HFFc6 (cell line): Measurements from ENCODE around the gene SLC66A3. TPM values are rescaled to one million over a fixed set of nuclear protein-coding genes. Genes with fewer than 3 reads are reported as not detected.
A peak's percentile ranks its signal among the peaks of the same experiment; 100 is the strongest.

ENCODE experiments used
- DNase-seq: peaks from one replicate; pipeline ENCODE4 v3.0.0-alpha.2; 2018
- H3K27ac Mint-ChIP-seq: 2 replicates; pipeline ENCODE4 v1.8.0; 2020; ENCODE audit warnings: mild to moderate bottlenecking, mixed read lengths
- H3K27me3 Mint-ChIP-seq: 2 replicates; pipeline ENCODE4 v1.8.0; 2021; ENCODE audit warnings: mild to moderate bottlenecking, moderate library complexity, mixed read lengths; ENCODE audit not compliant: insufficient read depth
- H3K36me3 Mint-ChIP-seq: 2 replicates; pipeline ENCODE4 v1.8.0; 2021; ENCODE audit warnings: low read depth, mixed read lengths
- H3K4me1 Mint-ChIP-seq: 2 replicates; pipeline ENCODE4 v1.8.0; 2020; ENCODE audit warnings: low read depth, mixed read lengths
- H3K4me3 Mint-ChIP-seq: 2 replicates; pipeline ENCODE4 v1.8.0; 2020; ENCODE audit warnings: mild to moderate bottlenecking, moderate library complexity, mixed read lengths
- H3K9me3 Mint-ChIP-seq: 2 replicates; pipeline ENCODE4 v1.8.0; 2020; ENCODE audit warnings: mild to moderate bottlenecking, mixed read lengths
- total RNA-seq, 6 experiments: library from RNA; stranded (reverse); fragmentation: NEBNext Ultra II Directional; extraction: Animal tissue kit (Norgen Biotek cat#: 25700); gene quantifications; 2 replicates in 1 of 6; 3 replicates in 5 of 6; pipeline ENCODE4 v1.2.3, GENCODE V29; 2021
- TF ChIP-seq, protein P1 (sequence below): fragments of 200-600 bp; sonication (generic); IDR thresholded peaks from 2 replicates; pipeline ENCODE4 v1.5.0; 2021; ENCODE audit warnings: antibody characterized with exemption, mild to moderate bottlenecking

SLC66A3 gene
- total RNA-seq, 6 experiments from 2014 or later: 11.4 to 17.4 (median 13.0) TPM

DNA sequence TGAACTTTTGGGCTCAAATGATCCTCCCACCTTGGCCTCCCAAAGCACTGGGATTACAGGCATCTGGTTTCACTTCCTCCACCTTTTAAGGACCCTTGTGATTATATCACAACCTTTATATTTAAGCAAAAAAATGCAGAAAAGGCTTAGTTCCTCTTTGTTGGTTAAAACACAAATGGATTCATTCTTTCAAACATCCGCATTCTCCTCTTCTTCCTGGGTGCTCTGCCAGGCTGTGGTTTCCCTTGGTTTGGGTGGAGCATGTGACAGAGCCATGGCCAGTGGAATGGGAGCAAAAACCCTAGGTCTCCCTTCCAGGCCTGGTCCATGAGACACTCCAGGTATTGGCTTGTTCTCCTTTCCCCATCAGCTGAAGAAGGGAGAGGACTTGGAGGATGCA is 9.9 kb upstream of the SLC66A3 start:
- Mint-ChIP-seq H3K27me3 (peaks cover 34% of the 10 kb centered on the region), H3K4me3 (no peak overlapping the region), H3K36me3 (no peaks in the 10 kb centered on the region), H3K9me3 (peaks cover 6% of the 10 kb centered on the region; the same call in 1 of the 2 replicates), H3K27ac (no peak overlapping the region), H3K4me1 (peaks cover 6% of the 10 kb centered on the region)
- no peak for DNase-seq
- TF ChIP-seq, protein P1, sequence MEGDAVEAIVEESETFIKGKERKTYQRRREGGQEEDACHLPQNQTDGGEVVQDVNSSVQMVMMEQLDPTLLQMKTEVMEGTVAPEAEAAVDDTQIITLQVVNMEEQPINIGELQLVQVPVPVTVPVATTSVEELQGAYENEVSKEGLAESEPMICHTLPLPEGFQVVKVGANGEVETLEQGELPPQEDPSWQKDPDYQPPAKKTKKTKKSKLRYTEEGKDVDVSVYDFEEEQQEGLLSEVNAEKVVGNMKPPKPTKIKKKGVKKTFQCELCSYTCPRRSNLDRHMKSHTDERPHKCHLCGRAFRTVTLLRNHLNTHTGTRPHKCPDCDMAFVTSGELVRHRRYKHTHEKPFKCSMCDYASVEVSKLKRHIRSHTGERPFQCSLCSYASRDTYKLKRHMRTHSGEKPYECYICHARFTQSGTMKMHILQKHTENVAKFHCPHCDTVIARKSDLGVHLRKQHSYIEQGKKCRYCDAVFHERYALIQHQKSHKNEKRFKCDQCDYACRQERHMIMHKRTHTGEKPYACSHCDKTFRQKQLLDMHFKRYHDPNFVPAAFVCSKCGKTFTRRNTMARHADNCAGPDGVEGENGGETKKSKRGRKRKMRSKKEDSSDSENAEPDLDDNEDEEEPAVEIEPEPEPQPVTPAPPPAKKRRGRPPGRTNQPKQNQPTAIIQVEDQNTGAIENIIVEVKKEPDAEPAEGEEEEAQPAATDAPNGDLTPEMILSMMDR: no peak

DNA sequence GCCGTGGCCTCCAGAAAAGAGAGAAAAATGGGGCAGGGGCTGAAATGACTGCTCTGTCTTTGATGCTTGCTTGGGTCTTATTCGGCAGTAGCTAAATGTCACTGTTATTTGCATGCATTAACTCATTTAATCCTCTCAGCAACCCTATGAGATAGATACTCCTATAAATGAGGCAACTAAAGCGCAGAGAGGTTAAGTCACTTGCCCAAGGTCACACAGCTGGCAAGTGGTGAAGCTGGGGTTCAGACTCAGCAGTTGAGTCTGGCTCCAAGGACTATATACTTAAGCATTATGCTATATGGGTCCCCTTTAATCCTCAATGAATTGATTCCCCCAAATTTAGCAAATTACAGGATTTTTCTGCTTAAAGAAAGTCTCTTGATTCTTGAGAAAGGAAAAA is 9.2 kb upstream of the SLC66A3 start:
- Mint-ChIP-seq H3K9me3 (peaks cover 6% of the 10 kb centered on the region; the same call in 1 of the 2 replicates), H3K36me3 (no peaks in the 10 kb centered on the region), H3K27ac (no peak overlapping the region), H3K4me1 (no peaks in the 10 kb centered on the region; the same call in 1 of the 2 replicates), H3K27me3 (peaks cover 34% of the 10 kb centered on the region), H3K4me3 (no peak overlapping the region)
- DNase-seq: no peak
- TF ChIP-seq, protein P1: no peak

DNA sequence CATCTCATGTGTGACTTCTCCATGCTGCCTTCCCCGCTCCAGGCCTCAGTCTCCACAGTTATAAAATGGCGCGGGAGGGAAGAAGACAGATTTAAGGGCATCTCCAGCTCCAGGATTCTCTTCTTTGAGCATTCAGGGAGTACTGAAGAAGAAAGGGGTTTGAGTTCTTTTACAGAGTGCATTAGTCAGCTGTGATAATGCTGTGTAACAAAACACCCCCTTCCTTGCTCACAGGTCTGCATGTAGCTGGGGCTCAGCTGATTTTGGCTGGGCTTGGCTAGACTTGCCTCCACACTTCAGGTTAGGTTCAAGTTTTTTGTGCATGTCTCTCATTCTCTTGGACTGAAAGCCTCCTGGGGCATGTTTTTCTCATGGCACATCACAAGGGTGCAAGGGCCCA is 8.0 kb upstream of the SLC66A3 start:
- peaks cover 33% of the 10 kb centered on the region for H3K27me3 Mint-ChIP-seq
- no peak for DNase-seq
- no peak overlapping the region for H3K27ac Mint-ChIP-seq
- no peak overlapping the region for H3K4me3 Mint-ChIP-seq
- H3K4me1 Mint-ChIP-seq: no peaks in the 10 kb centered on the region; the same call in 1 of the 2 replicates
- peaks cover 6% of the 10 kb centered on the region; the same call in 1 of the 2 replicates for H3K9me3 Mint-ChIP-seq
- no peaks in the 10 kb centered on the region for H3K36me3 Mint-ChIP-seq
- TF ChIP-seq, protein P1: no peak

DNA sequence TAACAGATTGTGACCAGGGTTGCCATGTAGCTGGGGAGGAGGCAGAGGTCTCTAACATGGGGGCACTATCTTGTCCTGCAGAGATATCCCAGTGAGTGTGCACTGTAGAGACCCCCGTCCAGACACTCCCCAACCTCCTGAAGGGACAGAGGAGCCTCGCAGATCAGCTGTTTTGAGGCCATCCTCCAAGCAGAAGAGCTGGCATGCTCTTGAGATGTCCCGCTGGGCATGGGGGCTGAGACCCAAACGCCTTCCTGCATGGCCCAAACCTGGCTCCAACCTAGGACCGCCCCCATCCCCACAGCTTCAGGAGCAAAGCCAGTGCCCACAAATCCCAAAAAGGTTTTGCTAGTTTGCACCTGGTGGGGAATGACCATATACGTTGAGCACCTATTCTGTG is 2.7 kb upstream of the SLC66A3 start:
- Mint-ChIP-seq H3K27ac (no peak overlapping the region), H3K27me3 (peaks cover 6% of the 10 kb centered on the region), H3K36me3 (no peaks in the 10 kb centered on the region), H3K9me3 (0 out of 2 replicates have a peak, but pooled peaks cover under 1% of the 10 kb centered on the region), H3K4me1 (peaks cover 12% of the 10 kb centered on the region), H3K4me3 (no peak overlapping the region)
- TF ChIP-seq, protein P1: no peak
- no peak for DNase-seq

DNA sequence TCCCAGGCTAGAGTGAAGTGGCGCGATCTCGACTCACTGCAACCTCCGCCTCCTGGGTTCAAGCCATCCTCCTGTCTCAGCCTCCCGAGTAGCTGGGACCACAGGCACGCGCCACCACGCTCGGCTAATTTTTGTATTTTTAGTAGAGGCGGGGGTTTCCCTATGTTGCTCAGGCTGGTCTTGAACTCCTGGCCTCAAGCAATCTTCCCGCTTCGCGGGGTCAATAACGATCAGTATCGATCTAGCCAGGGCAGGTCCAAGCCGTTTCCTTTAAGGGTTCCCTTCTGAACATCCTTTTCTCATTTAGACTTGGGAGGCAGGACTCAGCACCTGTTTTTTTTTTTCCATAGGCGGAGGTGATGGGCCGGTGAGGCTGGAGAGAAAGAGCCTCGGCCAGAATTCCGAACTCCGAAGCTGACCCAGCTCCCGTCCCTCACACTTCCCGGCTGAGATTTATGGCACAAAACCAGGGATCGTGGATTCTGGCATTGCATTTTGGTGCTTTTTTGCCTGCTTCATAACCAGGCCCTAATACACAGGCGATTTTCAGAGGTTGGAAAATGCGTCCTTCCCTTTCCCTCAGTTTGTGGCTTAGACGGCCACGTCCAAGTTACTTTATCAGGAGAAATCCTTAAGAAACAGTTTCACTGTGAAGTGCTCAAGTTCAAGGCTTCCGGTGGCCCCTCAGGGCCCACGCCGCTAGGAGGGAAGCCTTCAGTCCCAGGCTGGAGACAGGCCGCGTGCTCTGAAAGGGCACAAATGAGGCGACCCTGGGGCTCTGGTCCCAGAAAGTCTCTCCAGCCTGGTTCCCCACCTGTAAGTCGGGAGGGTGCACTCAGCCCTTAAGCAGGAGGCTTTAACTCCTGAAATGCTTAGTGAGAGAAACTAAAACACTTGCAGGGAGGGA is 998 bp upstream of the SLC66A3 start:
- TF ChIP-seq, protein P1: no peak
- Mint-ChIP-seq H3K27me3 (peaks cover 6% of the 10 kb centered on the region), H3K4me3 (peak overlapping the region; percentile 75), H3K27ac (peak overlapping the region; percentile 89), H3K36me3 (no peaks in the 10 kb centered on the region), H3K4me1 (peaks cover 12% of the 10 kb centered on the region), H3K9me3 (no peaks in the 10 kb centered on the region)
- DNase-seq: no peak
